ENCODE data around the gene NAT9. TPM values are rescaled to one million over a fixed set of nuclear protein-coding genes. Genes with fewer than 3 reads are reported as not detected.

Gene NAT9
- total RNA-seq, 1 donor from 2014 or later, result 50.1 TPM

- H3K9me3 Mint-ChIP-seq (ENCODE audit: unreplicated experiment), result no peaks in the 10 kb centered on the region
- H3K4me1 Mint-ChIP-seq (ENCODE audit: unreplicated experiment), result peaks cover 9% of the 10 kb centered on the region
- TF ChIP-seq CTCF (IDR thresholded peaks at IDR 0.05; ENCODE audit: unreplicated experiment), result no peak
- no peak overlapping the region for H3K27ac Mint-ChIP-seq (ENCODE audit: unreplicated experiment)
- H3K27me3 Mint-ChIP-seq (ENCODE audit: unreplicated experiment), result peaks cover 9% of the 10 kb centered on the region
- H3K36me3 Mint-ChIP-seq (ENCODE audit: low read depth, unreplicated experiment), result no peaks in the 10 kb centered on the region
- no peak for DNase-seq (ENCODE audit: low spot score)
- no peak overlapping the region for H3K4me3 Mint-ChIP-seq (ENCODE audit: unreplicated experiment)
These were observed 18.0 kb downstream of the NAT9 start for GRCh38 chr17:74757931-74758847.

DNA sequence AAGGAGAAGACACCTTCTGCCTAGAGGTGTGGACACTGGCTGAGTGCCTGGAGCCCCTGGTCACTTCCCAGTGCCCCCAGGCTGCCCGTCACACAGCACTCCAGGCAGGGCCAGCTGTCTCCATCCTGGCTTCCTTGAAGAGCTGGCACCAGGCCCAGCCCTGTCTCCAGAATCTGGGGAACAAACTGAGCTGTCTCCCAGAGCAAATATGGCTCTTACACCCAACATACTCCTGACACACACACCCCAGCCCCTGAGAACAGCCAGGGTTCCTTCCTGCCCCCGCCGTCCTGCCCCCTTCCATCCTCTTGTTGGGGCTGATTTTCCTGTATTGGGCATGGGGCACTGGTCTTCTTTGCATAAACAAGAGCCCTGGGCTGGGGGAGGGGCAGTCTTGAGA, 18.6 kb downstream of the NAT9 start:
- H3K4me1 Mint-ChIP-seq (ENCODE audit: unreplicated experiment), result peaks cover 9% of the 10 kb centered on the region
- no peak overlapping the region for H3K27ac Mint-ChIP-seq (ENCODE audit: unreplicated experiment)
- no peak overlapping the region for H3K4me3 Mint-ChIP-seq (ENCODE audit: unreplicated experiment)
- no peak for DNase-seq (ENCODE audit: low spot score)
- H3K9me3 Mint-ChIP-seq (ENCODE audit: unreplicated experiment), result no peaks in the 10 kb centered on the region
- TF ChIP-seq CTCF (IDR thresholded peaks at IDR 0.05; ENCODE audit: unreplicated experiment), result no peak
- H3K27me3 Mint-ChIP-seq (ENCODE audit: unreplicated experiment), result peaks cover 9% of the 10 kb centered on the region
- no peaks in the 10 kb centered on the region for H3K36me3 Mint-ChIP-seq (ENCODE audit: low read depth, unreplicated experiment)

- H3K27me3 Mint-ChIP-seq (ENCODE audit: unreplicated experiment), result peaks cover 9% of the 10 kb centered on the region
- no peak for TF ChIP-seq CTCF (IDR thresholded peaks at IDR 0.05; ENCODE audit: unreplicated experiment)
These were observed 19.3 kb downstream of the NAT9 start for GRCh38 chr17:74756891-74757290.

DNA sequence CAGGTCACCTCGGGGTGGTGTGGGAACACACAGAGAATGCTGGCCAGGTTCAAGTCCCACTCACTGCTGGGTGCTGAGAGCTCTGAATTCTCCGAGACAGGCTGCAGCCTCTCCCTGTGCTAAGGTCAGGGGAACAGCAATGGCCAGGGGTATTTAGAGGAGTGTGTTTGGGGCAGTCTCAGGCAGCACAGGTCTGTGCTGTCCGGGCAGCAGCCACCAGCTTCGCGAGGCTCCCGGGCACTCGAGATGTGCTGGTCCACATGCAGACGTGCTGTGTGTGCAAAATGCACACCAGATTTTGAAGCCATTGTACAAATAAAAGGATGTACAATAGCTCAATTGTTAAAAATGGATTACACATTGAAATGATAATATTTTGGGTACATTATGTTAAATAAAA, 20.6 kb downstream of the NAT9 start:
- Mint-ChIP-seq H3K36me3 (ENCODE audit: low read depth, unreplicated experiment) (peaks cover 5% of the 10 kb centered on the region), H3K4me1 (ENCODE audit: unreplicated experiment) (peaks cover 21% of the 10 kb centered on the region), H3K27me3 (ENCODE audit: unreplicated experiment) (peaks cover 8% of the 10 kb centered on the region), H3K27ac (ENCODE audit: unreplicated experiment) (no peak overlapping the region), H3K4me3 (ENCODE audit: unreplicated experiment) (no peak overlapping the region), H3K9me3 (ENCODE audit: unreplicated experiment) (no peaks in the 10 kb centered on the region)
- TF ChIP-seq CTCF (IDR thresholded peaks at IDR 0.05; ENCODE audit: unreplicated experiment), result no peak
- DNase-seq (ENCODE audit: low spot score), result no peak

More at GRCh38 chr17:74756891-74757290, 19.3 kb downstream of the NAT9 start:
- Mint-ChIP-seq H3K27ac (ENCODE audit: unreplicated experiment) (no peak overlapping the region), H3K36me3 (ENCODE audit: low read depth, unreplicated experiment) (no peaks in the 10 kb centered on the region), H3K4me1 (ENCODE audit: unreplicated experiment) (peaks cover 12% of the 10 kb centered on the region), H3K4me3 (ENCODE audit: unreplicated experiment) (no peak overlapping the region), H3K9me3 (ENCODE audit: unreplicated experiment) (no peaks in the 10 kb centered on the region)
- no peak for DNase-seq (ENCODE audit: low spot score)

- Mint-ChIP-seq H3K9me3 (ENCODE audit: unreplicated experiment) (no peaks in the 10 kb centered on the region), H3K4me3 (ENCODE audit: unreplicated experiment) (no peak overlapping the region), H3K27ac (ENCODE audit: unreplicated experiment) (no peak overlapping the region), H3K4me1 (ENCODE audit: unreplicated experiment) (peaks cover 26% of the 10 kb centered on the region), H3K27me3 (ENCODE audit: unreplicated experiment) (peaks cover 14% of the 10 kb centered on the region), H3K36me3 (ENCODE audit: low read depth, unreplicated experiment) (peaks cover 5% of the 10 kb centered on the region)
- no peak for DNase-seq (ENCODE audit: low spot score)
- no peak for TF ChIP-seq CTCF (IDR thresholded peaks at IDR 0.05; ENCODE audit: unreplicated experiment)
These were observed 21.3 kb downstream of the NAT9 start for GRCh38 chr17:74754832-74755231.
